HG02884 (cell line): ENCODE data around the gene DIS3.
A peak's percentile ranks its signal among the peaks of the same experiment; 100 is the strongest.
"Not testable (repeated sequence)": the region's sequence is repeated elsewhere in the genome, so short reads cannot be mapped to it uniquely, and the experiment has no call there.

ENCODE experiments used
- ATAC-seq: cut with Tn5 transposase; IDR thresholded peaks from one replicate; pipeline ENCODE4 v1.9.1; 2021; ENCODE audit warnings: mild to moderate bottlenecking, moderate library complexity; ENCODE audit not compliant: unreplicated experiment

DIS3 gene, protein sequence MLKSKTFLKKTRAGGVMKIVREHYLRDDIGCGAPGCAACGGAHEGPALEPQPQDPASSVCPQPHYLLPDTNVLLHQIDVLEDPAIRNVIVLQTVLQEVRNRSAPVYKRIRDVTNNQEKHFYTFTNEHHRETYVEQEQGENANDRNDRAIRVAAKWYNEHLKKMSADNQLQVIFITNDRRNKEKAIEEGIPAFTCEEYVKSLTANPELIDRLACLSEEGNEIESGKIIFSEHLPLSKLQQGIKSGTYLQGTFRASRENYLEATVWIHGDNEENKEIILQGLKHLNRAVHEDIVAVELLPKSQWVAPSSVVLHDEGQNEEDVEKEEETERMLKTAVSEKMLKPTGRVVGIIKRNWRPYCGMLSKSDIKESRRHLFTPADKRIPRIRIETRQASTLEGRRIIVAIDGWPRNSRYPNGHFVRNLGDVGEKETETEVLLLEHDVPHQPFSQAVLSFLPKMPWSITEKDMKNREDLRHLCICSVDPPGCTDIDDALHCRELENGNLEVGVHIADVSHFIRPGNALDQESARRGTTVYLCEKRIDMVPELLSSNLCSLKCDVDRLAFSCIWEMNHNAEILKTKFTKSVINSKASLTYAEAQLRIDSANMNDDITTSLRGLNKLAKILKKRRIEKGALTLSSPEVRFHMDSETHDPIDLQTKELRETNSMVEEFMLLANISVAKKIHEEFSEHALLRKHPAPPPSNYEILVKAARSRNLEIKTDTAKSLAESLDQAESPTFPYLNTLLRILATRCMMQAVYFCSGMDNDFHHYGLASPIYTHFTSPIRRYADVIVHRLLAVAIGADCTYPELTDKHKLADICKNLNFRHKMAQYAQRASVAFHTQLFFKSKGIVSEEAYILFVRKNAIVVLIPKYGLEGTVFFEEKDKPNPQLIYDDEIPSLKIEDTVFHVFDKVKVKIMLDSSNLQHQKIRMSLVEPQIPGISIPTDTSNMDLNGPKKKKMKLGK

DNA sequence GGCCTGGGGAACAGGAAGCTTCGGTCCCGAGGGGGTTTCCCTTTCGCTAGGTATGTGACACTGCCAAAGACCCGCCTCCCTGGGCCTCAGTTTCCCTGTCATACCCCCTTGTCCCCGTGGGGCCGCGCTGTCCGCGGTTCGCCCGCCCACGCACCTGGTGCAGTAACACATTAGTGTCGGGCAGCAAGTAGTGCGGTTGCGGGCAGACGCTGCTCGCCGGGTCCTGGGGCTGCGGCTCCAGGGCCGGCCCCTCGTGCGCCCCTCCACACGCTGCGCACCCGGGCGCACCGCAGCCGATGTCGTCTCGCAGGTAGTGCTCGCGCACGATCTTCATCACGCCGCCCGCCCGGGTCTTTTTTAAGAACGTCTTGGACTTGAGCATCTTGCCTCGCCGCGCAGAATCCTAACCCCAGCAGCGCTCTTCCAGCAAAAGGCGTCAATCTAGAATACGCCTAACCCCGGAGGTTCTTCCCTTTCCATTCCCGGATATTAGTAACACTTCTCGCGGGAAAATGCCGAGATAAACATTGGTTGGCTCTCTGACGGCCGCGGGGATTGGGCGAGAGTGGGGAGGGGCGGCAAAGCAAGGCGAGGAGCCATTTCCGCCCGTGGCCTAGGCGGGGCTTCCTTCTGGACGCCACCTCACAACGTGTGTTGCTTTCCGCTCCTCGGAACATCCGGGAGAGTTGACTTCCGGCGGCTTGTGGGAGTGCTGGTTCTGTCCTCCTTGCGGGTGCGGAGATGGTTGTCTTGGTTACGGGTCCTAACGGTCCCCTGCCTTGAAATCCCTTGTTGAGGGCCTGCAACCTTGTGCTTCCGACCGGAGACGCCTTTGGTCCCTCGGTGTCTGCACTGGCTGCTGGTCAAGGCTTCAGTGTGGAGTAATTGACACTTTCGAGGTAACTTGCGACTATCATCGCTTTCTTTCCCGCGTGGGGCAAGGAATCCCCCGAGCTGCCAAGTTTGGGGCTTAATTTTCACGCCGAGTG lies at the start of gene DIS3, which contains the start of gene PIBF1:
TSS of gene DIS3 (minus strand) at position 450 of the 989 bp plus-strand sequence. CDS start at position 382, 68 bp downstream.
TSS of gene PIBF1 (plus strand) at position 683 of the 989 bp plus-strand sequence. CDS start 1,337 bp downstream, outside the sequence.
- peak; percentile 95 for ATAC-seq

DNA sequence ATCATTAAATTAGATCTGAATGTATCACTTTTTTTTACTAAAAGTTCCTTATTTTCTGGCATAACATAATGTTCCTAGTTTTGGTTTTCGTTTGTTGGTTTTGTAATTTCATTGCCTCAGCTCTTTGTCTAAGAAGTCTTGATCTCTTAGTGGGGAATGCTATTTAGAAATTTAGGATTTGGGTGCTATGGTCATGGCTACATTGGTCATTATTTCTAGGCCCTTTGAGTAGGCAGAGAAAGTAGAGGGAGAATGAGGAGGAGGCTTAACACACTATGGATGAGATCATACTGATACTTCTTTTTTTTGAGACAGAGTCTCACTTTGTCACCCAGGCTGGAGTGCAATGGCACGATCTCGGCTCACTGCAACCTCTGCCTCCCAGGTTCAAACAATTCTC lies 42.0 kb upstream of the DIS3 start:
- no peak for ATAC-seq

DNA sequence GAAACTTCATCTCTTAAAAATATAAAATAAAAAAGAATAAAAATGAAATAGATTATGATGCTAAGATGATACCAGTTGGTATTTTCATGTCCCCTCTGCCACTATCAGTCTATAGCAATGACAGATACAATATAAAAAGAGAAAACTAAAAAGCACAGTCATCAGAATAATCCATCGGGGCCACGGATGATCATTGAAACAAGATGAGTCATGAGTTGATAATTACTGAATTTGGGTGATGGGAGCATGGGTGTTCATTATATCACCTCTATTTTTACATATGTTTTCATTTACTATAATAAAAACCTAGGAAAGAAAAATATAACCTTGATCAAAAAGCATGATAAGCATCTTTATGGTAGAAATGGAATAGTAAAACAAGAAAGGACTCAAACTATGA lies 41.4 kb upstream of the DIS3 start:
- ATAC-seq = no peak

DNA sequence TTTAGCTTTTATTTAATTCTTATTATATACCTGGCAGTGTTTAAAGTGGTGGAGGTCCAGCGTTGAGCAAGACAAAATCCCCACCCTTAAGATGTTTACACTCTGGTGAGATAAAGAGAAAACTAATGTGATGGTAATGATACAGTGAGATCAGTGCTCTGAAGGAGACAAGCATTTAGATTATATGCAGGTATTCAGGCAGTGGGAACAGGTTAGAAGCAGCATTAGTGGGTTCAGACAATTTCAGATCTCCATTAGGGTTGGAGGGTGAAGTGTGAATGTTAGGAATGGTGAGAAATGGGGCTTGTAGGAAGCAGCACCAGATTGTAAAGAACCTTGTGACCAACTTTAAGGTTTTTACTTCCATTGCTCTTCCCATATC lies 39.2 kb upstream of the DIS3 start:
- ATAC-seq = no peak

DNA sequence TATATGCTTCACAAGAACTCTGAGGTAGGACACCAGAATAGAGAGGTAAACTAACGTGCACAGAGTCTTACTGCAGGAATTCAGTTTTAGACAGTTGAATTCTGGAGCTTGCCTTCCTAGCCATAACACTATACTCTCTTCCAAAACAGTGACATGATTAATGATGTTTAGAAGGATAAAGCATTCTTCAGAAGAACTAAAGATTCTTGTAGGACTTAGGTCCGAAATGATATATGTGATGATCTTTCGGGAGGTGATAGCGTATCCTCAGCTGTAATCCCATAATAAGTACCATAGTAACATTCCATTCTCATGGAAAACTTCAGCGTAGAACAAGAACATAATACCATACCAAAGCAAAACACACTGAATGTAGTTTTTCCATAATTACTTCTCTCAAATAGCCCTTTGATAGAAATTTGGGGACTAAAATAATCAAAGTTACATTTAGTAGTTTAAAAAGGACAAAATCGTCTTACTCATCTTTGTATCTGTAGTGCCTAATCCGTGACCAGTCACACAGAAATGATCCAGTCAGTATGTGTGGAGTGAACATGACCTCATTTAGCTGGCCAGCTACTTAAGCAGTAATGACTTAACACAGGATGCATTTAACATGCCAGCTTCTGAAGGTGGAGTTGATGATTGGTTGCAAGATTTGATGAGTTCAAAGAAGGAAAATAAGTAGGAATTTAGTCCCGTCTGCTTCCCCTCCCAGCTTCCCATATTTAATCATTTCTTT lies 38.6 kb upstream of the DIS3 start:
- ATAC-seq = no peak

DNA sequence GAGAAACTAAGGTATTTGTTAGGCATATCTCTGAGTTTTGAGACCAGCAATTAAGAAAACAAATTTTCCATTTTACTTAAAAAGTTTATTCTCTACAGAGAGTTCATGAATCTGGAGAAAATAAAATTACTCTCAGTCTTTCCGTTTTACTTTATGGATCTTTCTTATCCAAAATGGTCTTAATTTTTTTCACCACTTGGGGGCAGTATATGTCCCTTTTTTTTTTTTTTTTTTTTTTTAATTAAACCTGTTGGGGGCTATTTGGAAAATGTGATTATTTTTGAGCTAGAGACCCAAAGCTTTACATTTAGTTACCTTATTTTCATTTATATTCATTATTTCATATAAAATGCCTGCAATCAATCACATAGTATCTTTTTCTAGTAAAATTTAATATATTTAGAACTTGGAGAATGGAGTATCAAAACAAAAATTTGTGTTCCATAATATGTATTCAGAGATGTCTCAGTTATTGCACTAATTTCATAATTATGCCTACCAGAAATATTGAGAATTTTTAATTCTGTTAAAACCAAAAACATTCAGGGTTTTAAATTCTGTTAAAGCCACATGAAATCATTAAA lies 27.3 kb upstream of the DIS3 start:
- no peak for ATAC-seq

DNA sequence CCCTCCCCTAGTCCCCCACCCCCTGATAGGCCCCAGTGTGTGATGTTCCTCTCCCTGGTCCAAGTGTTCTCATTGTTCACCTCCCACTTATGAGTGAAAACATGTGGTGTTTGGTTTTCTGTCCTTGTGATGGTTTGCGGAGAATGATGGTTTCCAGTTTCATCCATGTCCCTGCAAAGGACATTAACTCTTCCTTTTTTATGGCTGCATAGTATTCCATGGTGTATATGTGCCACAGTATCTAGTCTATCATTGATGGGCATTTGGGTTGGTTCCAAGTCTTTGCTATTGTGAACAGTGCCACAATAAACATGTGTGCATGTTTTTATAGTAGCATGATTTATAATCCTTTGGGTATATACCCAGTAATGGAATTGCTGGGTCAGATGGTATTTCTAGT lies 24.8 kb upstream of the DIS3 start:
- not testable (repeated sequence) for ATAC-seq

DNA sequence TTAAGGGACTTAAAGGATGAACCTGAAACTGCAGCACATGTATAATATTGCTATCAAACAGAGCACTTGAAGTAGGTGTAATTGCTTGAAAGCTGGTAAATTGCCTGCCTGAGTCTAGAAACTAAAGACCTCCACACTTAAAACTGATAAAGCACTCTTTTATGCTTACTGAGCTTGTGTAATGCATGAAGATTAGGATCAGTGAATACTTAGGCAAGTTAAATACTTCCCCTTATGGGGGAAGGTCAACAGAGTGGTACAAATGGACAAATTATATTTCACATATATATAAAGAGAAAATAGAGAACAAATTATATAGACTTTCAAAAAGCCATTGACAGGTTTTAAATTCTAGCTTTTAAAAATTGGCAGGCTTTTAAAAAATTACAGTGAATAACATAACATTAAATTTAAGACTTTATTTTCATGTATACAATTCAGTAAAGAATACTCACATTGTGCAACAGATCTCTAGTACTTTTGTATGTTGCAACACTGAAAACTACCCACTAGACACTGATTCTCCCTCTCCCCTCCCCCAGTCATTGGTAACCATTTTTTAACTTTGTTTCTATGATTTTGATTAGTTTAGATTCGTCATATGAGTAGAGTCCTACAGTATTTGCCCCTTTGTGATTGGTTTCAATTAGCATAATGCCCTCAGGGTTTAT lies 24.1 kb upstream of the DIS3 start:
- no peak for ATAC-seq

DNA sequence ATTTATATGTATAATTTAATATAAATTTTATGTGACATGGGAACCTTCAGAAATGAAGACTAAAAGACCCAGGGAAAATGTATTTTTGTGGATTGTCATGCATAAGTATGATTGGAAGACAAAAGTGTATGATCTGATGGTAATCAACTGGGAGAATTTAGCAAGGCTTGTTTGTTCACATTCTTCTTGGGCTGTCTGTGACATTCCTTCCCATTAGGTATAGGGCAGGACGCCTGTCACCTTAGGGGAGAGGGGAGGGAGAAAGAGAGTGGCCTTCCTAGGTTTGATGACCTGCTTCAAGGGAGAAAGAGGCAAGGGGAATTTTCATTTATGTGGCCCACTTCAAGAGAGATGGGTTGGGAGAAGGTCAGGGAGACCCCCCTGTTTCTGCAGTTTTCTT lies 22.6 kb upstream of the DIS3 start:
- no peak for ATAC-seq

DNA sequence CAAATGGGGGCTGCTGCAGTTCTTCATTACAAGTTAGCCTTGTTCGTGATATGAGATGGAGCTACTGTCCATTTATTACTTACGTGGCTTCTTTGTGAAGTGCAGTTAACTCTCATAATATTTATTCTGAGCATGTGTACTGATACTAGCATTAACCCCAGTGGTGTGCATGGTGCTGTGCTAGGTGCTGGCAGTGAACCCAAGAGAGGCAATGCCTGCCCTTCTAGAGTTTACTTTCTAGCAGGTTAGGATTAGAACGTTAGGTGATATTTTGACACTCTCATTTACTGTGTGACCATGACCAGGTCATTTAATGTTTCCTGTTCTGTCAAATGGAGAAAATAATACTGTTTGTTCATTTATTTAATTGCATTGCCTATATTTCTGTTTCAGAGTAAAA lies 17.1 kb upstream of the DIS3 start:
- ATAC-seq = no peak

DNA sequence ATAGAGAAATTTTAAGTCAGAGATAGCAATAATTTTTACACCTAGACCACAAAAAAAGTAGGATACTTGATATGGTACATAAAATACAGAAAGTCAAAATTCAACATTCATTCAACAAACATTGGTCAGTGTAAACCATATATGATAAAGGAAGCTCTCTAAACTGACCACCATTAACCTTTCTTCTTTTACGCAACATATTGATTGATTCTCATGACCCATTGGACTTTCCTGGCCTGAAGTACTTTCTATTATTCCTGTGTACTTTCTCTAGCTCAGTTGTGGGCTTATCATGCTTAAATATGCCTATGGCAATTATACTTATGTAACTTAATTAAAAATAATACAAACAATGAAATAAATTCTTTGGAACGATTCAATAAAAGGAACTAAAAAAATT lies 10.9 kb upstream of the DIS3 start:
- ATAC-seq = no peak

DNA sequence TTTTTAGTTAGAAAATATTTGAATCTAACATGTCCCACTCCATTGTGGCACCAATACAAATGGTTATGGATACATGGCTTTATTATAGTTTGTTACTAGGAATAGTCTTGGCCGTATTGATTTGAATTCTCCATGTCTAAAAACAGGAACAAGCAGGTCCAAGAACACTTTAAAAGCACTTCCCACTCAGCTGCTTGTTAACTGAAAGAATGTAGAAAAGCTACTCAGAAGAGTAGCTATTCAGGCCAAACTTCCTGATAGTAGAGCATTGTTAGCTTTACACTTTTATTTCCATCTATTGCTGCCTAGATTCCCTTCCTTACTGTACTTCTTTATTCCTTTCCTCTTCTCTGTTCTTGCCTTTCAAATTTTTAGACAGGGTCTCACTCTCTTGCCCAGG lies 7.1 kb upstream of the DIS3 start:
- ATAC-seq = no peak

DNA sequence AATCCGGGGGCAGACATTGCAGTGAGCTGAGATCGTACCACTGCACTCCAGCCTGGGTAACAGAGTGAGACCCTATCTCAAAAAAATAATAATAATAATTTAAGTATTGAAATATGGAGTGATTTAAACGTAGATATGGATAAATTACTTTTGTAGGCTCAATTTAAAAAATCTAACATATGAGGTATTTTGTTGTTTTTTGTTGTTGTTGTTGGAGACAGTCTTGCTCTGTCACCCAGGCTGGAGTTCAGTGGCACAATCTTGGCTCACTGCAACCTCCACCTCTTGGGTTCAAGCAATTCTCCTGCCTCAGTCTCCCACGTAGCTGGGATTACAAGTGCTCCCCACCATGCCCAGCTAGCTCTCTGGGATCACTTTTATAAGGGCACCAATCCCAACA lies 3.0 kb upstream of the DIS3 start:
- not testable (repeated sequence) for ATAC-seq

DNA sequence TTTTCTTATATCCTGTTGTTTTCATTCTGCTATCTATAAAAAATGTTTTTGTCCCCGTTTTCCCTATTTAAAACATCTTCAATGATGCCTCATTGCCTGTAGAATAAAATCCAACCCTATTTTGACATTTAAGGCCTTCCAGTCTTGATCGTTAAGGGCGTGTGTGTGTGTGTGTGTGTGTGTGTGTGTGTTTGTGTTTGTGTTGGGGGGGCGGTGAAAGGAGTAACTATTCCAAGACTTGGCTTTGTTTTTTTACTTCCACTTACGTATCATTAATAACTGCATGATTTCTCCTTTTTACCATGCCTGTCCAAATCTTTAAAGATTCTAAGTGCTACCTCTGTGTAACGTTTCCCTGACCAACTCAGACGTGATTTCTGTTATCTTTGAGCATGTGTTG lies 1.0 kb upstream of the DIS3 start:
- ATAC-seq = no peak

DNA sequence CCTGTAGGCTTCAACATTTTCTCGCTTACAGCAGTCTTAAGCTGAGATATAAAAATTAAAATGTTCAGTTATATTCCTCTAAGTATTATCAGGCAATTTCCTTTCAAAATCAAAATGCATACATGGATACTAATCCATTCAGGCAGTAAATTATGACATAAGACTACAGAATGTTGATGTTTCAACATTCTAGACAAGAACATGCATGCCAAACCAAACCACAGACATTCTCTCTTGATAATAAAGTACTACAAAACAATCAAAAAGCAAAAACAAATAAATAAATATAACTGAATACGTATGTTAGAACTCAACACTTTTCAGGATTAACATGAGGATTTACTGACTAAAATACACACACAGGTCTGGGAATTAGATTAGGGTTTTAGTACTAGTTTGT lies 7.7 kb downstream of the DIS3 start:
- no peak for ATAC-seq

DNA sequence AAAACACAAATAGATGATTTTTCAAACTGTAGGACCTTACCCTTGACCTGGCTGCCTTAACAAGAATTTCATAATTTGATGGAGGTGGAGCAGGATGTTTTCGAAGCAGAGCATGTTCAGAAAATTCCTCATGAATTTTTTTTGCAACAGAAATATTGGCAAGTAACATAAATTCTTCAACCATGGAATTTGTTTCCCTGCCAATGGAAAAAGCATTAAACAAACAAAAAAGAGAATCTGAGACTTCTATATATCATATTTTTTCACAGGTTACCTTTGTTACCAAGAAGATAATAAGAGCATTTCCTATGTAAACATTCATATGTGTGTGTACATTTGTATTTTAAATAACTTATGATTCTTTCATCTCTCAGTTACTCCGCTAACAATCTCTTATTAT lies 18.3 kb downstream of the DIS3 start:
- ATAC-seq = no peak

DNA sequence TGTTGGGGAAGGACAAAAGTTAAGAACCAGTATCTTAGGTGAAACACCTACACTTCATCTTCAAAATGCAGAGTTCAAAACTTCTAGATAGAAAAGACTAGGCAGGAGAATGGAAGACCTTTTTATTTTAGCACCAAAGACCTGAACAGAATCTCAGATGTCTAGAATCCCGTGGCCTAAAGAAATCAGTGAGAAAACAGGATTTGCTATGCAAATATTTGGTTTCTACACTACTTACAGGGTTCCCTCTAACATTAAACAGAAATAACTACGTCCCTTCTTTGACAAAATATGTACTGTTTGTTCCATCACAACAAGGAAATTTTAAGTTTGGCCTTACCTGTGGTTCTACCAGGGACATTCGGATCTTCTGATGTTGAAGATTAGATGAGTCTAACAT lies 21.5 kb downstream of the DIS3 start:
- ATAC-seq = no peak

DNA sequence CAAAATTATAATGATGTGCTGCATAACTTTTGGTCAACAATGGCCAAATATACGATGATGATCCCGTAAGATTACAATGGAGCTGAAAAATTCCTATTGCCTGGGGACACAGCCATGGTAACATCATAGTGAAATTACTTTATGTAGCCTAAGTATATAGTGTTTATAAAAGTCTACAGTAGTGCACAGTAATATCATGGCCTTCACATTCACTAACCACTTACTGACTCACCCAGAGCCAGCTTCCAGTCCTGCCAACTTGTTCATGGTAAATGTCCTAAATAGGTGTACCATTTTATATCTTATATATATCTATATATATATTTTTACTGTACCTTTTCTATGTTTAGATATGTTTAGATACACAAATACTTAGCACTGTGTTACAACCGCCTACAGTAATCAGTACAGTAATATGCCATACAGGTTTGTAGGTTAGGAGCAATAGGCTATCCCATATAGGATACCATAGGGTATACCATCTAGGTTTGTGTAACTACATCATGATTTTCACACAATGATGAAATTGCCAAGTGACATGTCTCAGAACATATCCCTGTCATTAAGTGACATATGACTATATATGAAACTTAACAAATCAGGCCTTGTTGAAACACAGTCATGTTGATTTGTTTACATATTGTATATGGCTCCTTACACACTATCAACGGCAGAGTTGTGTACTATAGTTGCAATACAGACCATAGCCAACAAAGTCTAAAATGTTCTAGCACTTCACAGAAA lies 23.7 kb downstream of the DIS3 start:
- ATAC-seq = no peak
